ENCODE measurements around the gene ZBED1. TPM values are rescaled to one million over a fixed set of nuclear protein-coding genes. Genes with fewer than 3 reads are reported as not detected.
A peak's percentile ranks its signal among the peaks of the same experiment; 100 is the strongest.

The ZBED1 gene
- total and polyA plus RNA-seq, 9 of the 15 experiments (the other 6 are each of a cell fraction or from before 2014, with no cell fraction given), result 0.61 to 27.6 (median 13.9) TPM

DNA sequence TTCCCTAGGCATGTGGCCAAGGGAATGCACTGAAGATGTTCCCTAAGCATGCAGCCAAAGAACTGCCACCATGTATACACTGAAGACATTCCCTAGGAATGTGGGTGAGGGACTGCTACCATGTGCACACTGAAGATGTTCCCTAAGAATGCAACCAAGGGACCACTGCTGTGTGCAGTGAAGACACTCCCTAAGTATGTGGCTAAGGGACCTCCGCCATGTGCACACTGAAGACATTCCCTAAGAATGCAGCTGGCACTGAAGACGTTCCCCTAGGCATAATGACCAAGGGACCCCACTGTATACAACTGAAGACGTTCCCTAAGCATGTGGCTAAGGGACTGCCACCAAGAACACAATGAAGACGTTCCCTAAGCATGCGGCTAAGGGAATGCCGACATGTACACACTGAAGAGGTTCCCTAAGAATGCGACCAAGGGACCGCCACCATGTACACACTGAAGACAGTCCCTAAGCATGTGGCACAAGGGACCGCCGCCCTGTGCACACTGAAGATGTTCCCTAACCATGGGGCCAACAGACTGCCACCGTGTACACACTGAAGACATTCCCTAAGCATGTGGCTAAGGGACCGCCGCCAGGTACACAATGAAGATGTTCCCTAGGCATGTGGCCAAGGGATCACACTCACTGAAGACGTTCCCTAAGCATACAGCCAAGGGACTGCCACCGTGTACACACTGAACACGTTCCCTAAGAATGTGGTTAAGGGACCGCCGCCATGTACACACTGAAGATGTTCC, 25.6 kb downstream of the ZBED1 start (continued):
- TF ChIP-seq POLR2AphosphoS5 (IDR thresholded peaks at IDR 0.05; ENCODE audit: control insufficient read depth, insufficient read depth, low read depth, low read length) (no peak), ZNF146 (CRISPR knock-in tag; IDR thresholded peaks at IDR 0.05; ENCODE audit: unreplicated experiment) (no peak), ZNF707 (CRISPR knock-in tag; conservative IDR thresholded peaks at IDR 0.05) (no peak), TARDBP (IDR thresholded peaks at IDR 0.05) (no peak), MYBL2 (IDR thresholded peaks at IDR 0.05; ENCODE audit: low read depth) (no peak), MYBL2 (CRISPR knock-in tag; IDR thresholded peaks at IDR 0.05; ENCODE audit: borderline replicate concordance) (no peak), SAFB (IDR thresholded peaks at IDR 0.05; ENCODE audit: borderline replicate concordance, low read depth, low read length) (no peak), CC2D1A (IDR thresholded peaks at IDR 0.05) (no peak), ZNF584 (CRISPR knock-in tag; IDR thresholded peaks at IDR 0.05; ENCODE audit: low read depth) (no peak), TOE1 (IDR thresholded peaks at IDR 0.05; ENCODE audit: borderline replicate concordance) (peak; percentile 83), TOE1 (CRISPR knock-in tag; IDR thresholded peaks at IDR 0.05; ENCODE audit: borderline replicate concordance, low read depth) (0 out of 2 replicates have a peak, but pooled peaks have one; percentile 43), ZKSCAN1 (IDR thresholded peaks at IDR 0.05; ENCODE audit: low read depth, low read length) (no peak), IRF2 (CRISPR knock-in tag; IDR thresholded peaks at IDR 0.05) (no peak)
- TF ChIP-seq, protein P1, sequence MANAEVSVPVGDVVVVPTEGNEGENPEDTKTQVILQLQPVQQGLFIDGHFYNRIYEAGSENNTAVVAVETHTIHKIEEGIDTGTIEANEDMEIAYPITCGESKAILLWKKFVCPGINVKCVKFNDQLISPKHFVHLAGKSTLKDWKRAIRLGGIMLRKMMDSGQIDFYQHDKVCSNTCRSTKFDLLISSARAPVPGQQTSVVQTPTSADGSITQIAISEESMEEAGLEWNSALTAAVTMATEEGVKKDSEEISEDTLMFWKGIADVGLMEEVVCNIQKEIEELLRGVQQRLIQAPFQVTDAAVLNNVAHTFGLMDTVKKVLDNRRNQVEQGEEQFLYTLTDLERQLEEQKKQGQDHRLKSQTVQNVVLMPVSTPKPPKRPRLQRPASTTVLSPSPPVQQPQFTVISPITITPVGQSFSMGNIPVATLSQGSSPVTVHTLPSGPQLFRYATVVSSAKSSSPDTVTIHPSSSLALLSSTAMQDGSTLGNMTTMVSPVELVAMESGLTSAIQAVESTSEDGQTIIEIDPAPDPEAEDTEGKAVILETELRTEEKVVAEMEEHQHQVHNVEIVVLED (CRISPR knock-in tag; IDR thresholded peaks at IDR 0.05), result no peak
- TF ChIP-seq, protein P2, sequence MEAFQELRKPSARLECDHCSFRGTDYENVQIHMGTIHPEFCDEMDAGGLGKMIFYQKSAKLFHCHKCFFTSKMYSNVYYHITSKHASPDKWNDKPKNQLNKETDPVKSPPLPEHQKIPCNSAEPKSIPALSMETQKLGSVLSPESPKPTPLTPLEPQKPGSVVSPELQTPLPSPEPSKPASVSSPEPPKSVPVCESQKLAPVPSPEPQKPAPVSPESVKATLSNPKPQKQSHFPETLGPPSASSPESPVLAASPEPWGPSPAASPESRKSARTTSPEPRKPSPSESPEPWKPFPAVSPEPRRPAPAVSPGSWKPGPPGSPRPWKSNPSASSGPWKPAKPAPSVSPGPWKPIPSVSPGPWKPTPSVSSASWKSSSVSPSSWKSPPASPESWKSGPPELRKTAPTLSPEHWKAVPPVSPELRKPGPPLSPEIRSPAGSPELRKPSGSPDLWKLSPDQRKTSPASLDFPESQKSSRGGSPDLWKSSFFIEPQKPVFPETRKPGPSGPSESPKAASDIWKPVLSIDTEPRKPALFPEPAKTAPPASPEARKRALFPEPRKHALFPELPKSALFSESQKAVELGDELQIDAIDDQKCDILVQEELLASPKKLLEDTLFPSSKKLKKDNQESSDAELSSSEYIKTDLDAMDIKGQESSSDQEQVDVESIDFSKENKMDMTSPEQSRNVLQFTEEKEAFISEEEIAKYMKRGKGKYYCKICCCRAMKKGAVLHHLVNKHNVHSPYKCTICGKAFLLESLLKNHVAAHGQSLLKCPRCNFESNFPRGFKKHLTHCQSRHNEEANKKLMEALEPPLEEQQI (IDR thresholded peaks at IDR 0.05), result no peak
